HG03066 (cell line): ENCODE data around the gene MZB1.
"Not testable (repeated sequence)": the region's sequence is repeated elsewhere in the genome, so short reads cannot be mapped to it uniquely, and the experiment has no call there.

Source experiments
- ATAC-seq: cut with Tn5 transposase; IDR thresholded peaks from one replicate; pipeline ENCODE4 v1.9.1; 2021; ENCODE audit warnings: low read depth; ENCODE audit not compliant: unreplicated experiment

Gene MZB1

GRCh38 chr5:139410993-139411828 lies 21.5 kb upstream of the MZB1 start:
- no peak for ATAC-seq

GRCh38 chr5:139410121-139410992 lies 20.6 kb upstream of the MZB1 start:
- ATAC-seq = no peak

- not testable (repeated sequence) for ATAC-seq
Observed at GRCh38 chr5:139409116-139409515, 19.4 kb upstream of the MZB1 start.

- ATAC-seq = no peak
Observed at GRCh38 chr5:139408191-139408590, 18.5 kb upstream of the MZB1 start.

- no peak for ATAC-seq
Observed at GRCh38 chr5:139407517-139407916, 17.8 kb upstream of the MZB1 start.

GRCh38 chr5:139406963-139407362 lies 17.2 kb upstream of the MZB1 start:
- ATAC-seq = no peak

- ATAC-seq = no peak
Observed at GRCh38 chr5:139404484-139404840, 14.7 kb upstream of the MZB1 start.

- ATAC-seq = peak; percentile 81
Observed at GRCh38 chr5:139403787-139404483, 14.2 kb upstream of the MZB1 start, which contains the start of gene SPATA24. TSS of gene SPATA24 (minus strand) at chr5:139404089. CDS start at chr5:139404060, 29 bp downstream.

GRCh38 chr5:139403418-139403786 lies 13.7 kb upstream of the MZB1 start:
- no peak for ATAC-seq

- ATAC-seq = no peak
Observed at GRCh38 chr5:139402561-139403158, 12.9 kb upstream of the MZB1 start.

- ATAC-seq = no peak
Observed at GRCh38 chr5:139401546-139401945, 11.8 kb upstream of the MZB1 start.

- peak; percentile 32 for ATAC-seq
Observed at GRCh38 chr5:139399501-139400121, 9.9 kb upstream of the MZB1 start.

GRCh38 chr5:139397921-139398320 lies 8.2 kb upstream of the MZB1 start:
- ATAC-seq = no peak

GRCh38 chr5:139396691-139397090 lies 7.0 kb upstream of the MZB1 start:
- ATAC-seq = no peak

- ATAC-seq = no peak
Observed at GRCh38 chr5:139395844-139396640, 6.3 kb upstream of the MZB1 start.

- ATAC-seq = no peak
Observed at GRCh38 chr5:139394654-139395566, 5.2 kb upstream of the MZB1 start, which contains the start of gene PROB1. TSS of gene PROB1 (minus strand) at chr5:139395104. CDS start at chr5:139395081, 23 bp downstream.

- ATAC-seq = no peak
Observed at GRCh38 chr5:139394123-139394653, 4.5 kb upstream of the MZB1 start.
